GM19397 (cell line): ENCODE data around the gene PTH2.
"Not testable (repeated sequence)": the region's sequence is repeated elsewhere in the genome, so short reads cannot be mapped to it uniquely, and the experiment has no call there.

Experiments
- ATAC-seq: cut with Tn5 transposase; IDR thresholded peaks from one replicate; pipeline ENCODE4 v1.9.1; 2021; ENCODE audit warnings: mild to moderate bottlenecking, moderate library complexity; ENCODE audit not compliant: unreplicated experiment

Gene PTH2

GRCh38 chr19:49390131-49390928 is 32.9 kb downstream of the PTH2 start:
- ATAC-seq, result no peak

DNA sequence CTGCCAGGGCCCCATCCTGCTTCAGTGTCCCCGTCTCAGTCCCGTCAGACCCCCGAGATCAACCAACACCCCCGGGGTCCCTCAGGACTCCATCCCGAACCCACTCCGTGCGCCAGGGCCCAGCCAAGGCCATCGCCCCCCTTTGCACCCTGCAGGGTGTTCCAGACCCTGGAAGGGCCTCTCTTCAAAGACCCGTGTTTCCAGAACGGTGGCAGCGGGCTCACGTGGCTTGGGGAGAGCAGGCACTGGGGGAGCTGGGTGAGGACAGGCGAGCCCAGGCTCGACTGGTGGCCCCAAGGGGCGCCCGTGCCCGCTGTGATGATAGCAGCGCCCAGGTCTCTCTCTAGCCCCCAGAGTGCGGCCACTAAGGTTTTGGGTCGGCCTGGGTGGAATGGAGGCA is 33.8 kb downstream of the PTH2 start:
- no peak for ATAC-seq

- peak; percentile 65 for ATAC-seq
Observed at GRCh38 chr19:49387936-49388372, 35.3 kb downstream of the PTH2 start, which contains the start of gene KASH5. TSS of gene KASH5 (plus strand) at chr19:49388249. CDS start at chr19:49390884, 2,635 bp downstream.

DNA sequence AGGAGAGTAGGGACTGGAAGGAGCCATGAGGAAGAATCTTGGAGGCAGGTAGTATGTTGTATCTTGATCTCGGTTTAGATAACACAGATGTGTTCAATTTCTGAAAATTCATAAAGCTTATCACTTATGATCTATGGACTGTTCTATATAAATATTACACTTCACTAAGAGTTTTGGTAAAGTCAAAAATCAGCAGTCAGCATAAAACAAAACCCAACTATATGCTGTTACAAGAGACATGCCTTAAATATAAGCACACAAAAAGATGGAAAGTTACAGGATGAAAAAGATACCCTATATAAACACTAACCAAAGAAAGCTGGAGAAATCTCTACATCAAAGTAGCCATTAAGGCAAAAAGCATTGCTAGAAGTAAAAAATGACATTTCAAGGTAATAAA is 39.6 kb downstream of the PTH2 start:
- no peak for ATAC-seq

DNA sequence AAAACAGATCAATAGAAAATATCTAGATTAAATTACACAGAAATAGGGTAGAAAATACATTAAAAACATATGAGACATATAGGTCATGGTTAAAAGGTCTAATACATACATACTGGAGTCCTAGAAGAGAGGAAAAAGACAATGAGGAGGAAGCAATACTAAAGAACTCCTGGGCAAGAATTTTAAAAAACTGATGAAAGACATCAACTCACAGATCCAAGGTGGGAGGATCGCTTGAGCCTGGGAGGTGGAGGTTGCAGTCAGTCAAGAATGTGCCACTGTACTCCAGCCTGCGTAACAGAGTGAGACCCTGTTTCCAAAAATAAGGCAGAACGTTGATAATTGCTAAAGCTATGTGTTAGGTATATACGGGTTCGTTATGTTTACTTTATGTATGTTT is 40.6 kb downstream of the PTH2 start:
- ATAC-seq, result no peak

- no peak for ATAC-seq
Observed at GRCh38 chr19:49380391-49380790, 42.9 kb downstream of the PTH2 start.

DNA sequence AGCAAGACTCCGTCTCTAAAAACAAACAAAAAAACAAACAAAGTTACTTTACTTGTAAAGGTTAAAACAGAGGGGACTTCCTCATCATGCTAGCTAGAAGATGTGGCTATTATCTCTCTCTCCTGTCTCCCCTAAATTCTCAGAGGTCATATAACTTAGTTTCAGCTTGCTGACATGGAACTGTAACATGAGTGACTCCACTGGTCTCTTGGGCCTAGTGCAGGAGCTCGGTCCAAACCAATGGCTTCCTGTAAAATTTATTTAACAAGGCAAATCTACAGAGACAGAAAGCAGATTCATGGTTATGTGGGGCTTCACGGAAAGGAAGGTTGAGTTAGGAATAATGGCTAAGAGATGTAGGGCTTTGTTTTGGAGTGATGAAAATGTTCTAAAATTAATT is 44.7 kb downstream of the PTH2 start:
- ATAC-seq, result no peak

GRCh38 chr19:49374665-49375434 is 48.4 kb downstream of the PTH2 start:
- ATAC-seq, result no peak

DNA sequence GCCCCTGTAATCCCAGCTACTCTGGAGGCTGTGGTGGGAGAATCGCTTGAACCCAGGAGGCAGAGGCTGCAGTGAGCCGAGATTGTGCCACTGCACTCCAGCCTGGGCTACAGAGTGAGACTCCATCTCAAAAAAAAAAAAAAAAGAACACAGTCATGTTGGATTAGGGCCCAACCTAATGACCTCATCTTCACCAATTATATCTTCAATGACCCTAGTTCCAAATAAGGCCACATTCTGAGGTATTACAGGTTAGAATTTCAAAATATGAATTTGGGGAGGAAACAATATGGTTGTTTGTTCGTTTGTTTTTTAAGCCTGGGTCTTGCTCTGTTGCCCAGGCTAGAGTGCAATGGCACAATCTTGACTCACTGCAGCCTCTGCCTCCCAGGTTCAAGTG is 50.1 kb downstream of the PTH2 start:
- ATAC-seq, result not testable (repeated sequence)
